Stomach (tissue), 9 donors: ENCODE results near the gene SLFNL1. TPM values are rescaled to one million over a fixed set of nuclear protein-coding genes. Genes with fewer than 3 reads are reported as not detected.

Experiments used
- DNase-seq, 2 donors: peaks; one replicate each; pipeline versions ENCODE4 v3.0.0 to v3.0.0-alpha.2; 2013 to 2019
- H3K27ac ChIP-seq, 5 donors: fragments of 200-600 bp in 4 of 5; sonication (generic) in 4 of 5; one replicate each; pipeline ENCODE4 v1.5.1; 2013 to 2019; ENCODE audit warnings: mild to moderate bottlenecking in 1 of 5, moderate library complexity in 1 of 5
- H3K27me3 ChIP-seq, 3 donors: fragments of 200-600 bp; sonication (generic); one replicate each; pipeline ENCODE4 v1.5.1; 2017 to 2019; ENCODE audit warnings: mixed run types in 1 of 3
- H3K36me3 ChIP-seq, 4 donors: fragments of 200-600 bp; sonication (generic); 1 replicate in 3 of 4; 2 replicates in 1 of 4; pipeline ENCODE4 v1.5.1; 2016 to 2019
- H3K4me1 ChIP-seq, 4 donors: fragments of 200-600 bp; sonication (generic); one replicate each; pipeline ENCODE4 v1.5.1; 2016 to 2019
- H3K4me3 ChIP-seq, 4 donors: fragments of 200-600 bp; sonication (generic) in 3 of 4; one replicate each; pipeline ENCODE4 v1.5.1; 2016 to 2019; ENCODE audit warnings: mild to moderate bottlenecking in 1 of 4
- H3K9me3 ChIP-seq, 4 donors: fragments of 200-600 bp; sonication (generic); one replicate each; pipeline ENCODE4 v1.5.1; 2016 to 2019
- EP300 ChIP-seq: sonication (generic); formaldehyde crosslinking; IDR thresholded peaks from one replicate; pipeline ENCODE4 v1.6.1; 2017; ENCODE audit warnings: antibody characterized with exemption
- POLR2A ChIP-seq, 4 donors: fragments of 450-650 bp; IDR thresholded peaks; one replicate each; pipeline ENCODE4 v1.6.1; 2016; ENCODE audit warnings: antibody characterized with exemption in 4 of 4, control low read depth in 2 of 4, mild to moderate bottlenecking in 1 of 4, moderate library complexity in 1 of 4
- POLR2AphosphoS5 ChIP-seq, 3 donors: sonication (generic); formaldehyde crosslinking; IDR thresholded peaks; one replicate each; pipeline ENCODE4 v1.6.1; 2016; ENCODE audit warnings: antibody characterized with exemption in 3 of 3
- WGBS, 5 donors: extraction: QIAGEN DNeasy Blood & Tissue Kit in 3 of 5; methylation state at CpG; one replicate each; pipeline versions ENCODE4 v1.1.5 to v1.1.7; 2013 to 2018; 5-methylcytosine and 5-hydroxymethylcytosine counted together
- intact Hi-C: fragments of 100-400 bp; cut with DNase I; formaldehyde crosslinking; loops from one replicate; pipeline ENCODE4 v1.15.1; 2023; ENCODE audit warnings: low total_unique reads
- polyA plus RNA-seq, 3 donors: library from polyadenylated mRNA; stranded (reverse); fragments of 200-250 nt; gene quantifications; one replicate each; pipeline ENCODE4 v1.2.3, GENCODE V29; 2013
- total RNA-seq, 5 donors: library from RNA; depleted of rRNA; stranded (reverse); fragments of >200 nt; gene quantifications; one replicate each; pipeline versions ENCODE4 v1.1.0 to v1.2.3, GENCODE V29; 2014 to 2016
- TF ChIP-seq, protein P1 (sequence below), 7 experiments: fragments of 450-650 bp in 4 of 7; fragments of 200-600 bp in 3 of 7; sonication (generic) in 3 of 7; IDR thresholded peaks; one replicate each; pipeline ENCODE4 v1.5.1; 2016 to 2019; ENCODE audit warnings: antibody characterized with exemption in 7 of 7, control low read depth in 2 of 7, mild to moderate bottlenecking in 1 of 7
- donor health status: healthy with polysubstance abuse.
- donor health status: Bipolar disorder and iron deficiency.
- donor health status: healthy.

The SLFNL1 gene
- total and polyA plus RNA-seq, 8 donors, result 0.25 to 10.5 (median 0.73) TPM; not detected in 3

DNA sequence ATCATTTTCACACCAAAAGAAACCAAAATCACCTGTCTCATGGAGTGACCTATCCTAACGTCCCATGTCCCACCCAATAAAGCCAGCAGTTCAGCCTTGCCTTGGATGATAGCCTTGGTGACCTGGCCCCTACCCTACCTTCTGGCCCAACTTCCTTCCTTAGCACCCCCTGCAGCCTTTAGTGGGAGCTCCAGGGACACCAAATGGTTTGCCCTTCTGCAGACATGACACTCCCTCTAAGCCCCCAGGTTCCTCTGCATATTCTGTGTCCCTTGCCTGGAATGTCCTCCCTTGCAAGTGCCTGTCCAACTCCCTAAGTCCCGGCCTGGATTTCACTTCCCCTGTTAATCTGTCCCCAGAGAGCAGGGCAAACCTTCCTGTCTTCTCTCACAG, 2.2 kb downstream of the SLFNL1 start:
- H3K4me1 ChIP-seq, result peaks cover 0 to 30% (median 16%) of the 10 kb centered on the region in 4 donors
- no peak for DNase-seq
- peaks cover 0 to 35% (median 32%) of the 10 kb centered on the region in 4 donors for H3K36me3 ChIP-seq
- H3K27me3 ChIP-seq, result no peaks in the 10 kb centered on the region
- H3K9me3 ChIP-seq, result no peaks in the 10 kb centered on the region
- H3K4me3 ChIP-seq, result no peak overlapping the region
- TF ChIP-seq POLR2AphosphoS5 (IDR thresholded peaks at IDR 0.05) (no peak), EP300 (no peak), POLR2A (IDR thresholded peaks at IDR 0.05) (no peak)
- TF ChIP-seq, protein P1, sequence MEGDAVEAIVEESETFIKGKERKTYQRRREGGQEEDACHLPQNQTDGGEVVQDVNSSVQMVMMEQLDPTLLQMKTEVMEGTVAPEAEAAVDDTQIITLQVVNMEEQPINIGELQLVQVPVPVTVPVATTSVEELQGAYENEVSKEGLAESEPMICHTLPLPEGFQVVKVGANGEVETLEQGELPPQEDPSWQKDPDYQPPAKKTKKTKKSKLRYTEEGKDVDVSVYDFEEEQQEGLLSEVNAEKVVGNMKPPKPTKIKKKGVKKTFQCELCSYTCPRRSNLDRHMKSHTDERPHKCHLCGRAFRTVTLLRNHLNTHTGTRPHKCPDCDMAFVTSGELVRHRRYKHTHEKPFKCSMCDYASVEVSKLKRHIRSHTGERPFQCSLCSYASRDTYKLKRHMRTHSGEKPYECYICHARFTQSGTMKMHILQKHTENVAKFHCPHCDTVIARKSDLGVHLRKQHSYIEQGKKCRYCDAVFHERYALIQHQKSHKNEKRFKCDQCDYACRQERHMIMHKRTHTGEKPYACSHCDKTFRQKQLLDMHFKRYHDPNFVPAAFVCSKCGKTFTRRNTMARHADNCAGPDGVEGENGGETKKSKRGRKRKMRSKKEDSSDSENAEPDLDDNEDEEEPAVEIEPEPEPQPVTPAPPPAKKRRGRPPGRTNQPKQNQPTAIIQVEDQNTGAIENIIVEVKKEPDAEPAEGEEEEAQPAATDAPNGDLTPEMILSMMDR (IDR thresholded peaks at IDR 0.05), result no peak
- intact Hi-C loops, result no loop called here
- WGBS, 5 donors, result 58 to 79% (median 69%) methylated on average over 2 of the region's 2 CpGs
- H3K27ac ChIP-seq, result no peak overlapping the region

DNA sequence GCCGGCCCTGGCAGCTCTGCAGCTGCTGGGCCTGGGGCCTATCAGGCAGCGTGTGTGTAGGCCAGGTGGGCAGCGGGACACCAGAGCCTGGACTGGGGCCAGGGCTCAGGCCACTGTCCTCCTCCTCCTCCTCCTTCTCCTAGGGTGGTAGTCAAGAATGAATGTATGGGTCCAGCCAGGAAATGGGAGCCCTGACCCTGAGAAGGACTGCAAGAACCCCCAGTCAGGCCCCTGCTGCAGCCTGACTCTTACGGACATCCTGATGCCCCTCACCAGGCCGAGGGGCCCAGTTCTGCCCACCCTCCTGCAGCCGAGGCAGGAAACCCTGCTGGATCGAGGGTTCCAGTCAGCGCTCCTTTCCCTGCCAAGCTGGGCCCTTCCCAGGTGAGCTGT, 3.5 kb downstream of the SLFNL1 start:
- intact Hi-C loops, result no loop called here
- no peak for DNase-seq

GRCh38 chr1:41017141-41018017, 4.1 kb downstream of the SLFNL1 start:
- H3K27me3 ChIP-seq, result no peaks in the 10 kb centered on the region
- 94 to 97% (median 95%) methylated on average over 32 to 44 of the region's 44 CpGs for WGBS, 5 donors
- intact Hi-C loops, result no loop called here
- DNase-seq, result no peak
- peaks cover 0 to 48% (median 38%) of the 10 kb centered on the region in 4 donors for H3K36me3 ChIP-seq
- H3K9me3 ChIP-seq, result no peaks in the 10 kb centered on the region
- no peak overlapping the region for H3K4me3 ChIP-seq
- TF ChIP-seq, protein P1 (IDR thresholded peaks at IDR 0.05), result no peak
- TF ChIP-seq POLR2AphosphoS5 (IDR thresholded peaks at IDR 0.05) (no peak), EP300 (no peak), POLR2A (IDR thresholded peaks at IDR 0.05) (no peak)
- peaks cover 0 to 41% (median 17%) of the 10 kb centered on the region in 4 donors for H3K4me1 ChIP-seq
- no peak overlapping the region for H3K27ac ChIP-seq

More for the DNA sequence above, 3.5 kb downstream of the SLFNL1 start:
- TF ChIP-seq EP300, result no peak
- no peak for TF ChIP-seq POLR2AphosphoS5 (IDR thresholded peaks at IDR 0.05)
- no peak for TF ChIP-seq POLR2A (IDR thresholded peaks at IDR 0.05)
- TF ChIP-seq, protein P1 (IDR thresholded peaks at IDR 0.05), result no peak
- Histone ChIP-seq H3K9me3 (no peaks in the 10 kb centered on the region), H3K27me3 (no peaks in the 10 kb centered on the region), H3K4me1 (peaks cover 0 to 41% (median 17%) of the 10 kb centered on the region in 4 donors), H3K27ac (no peak overlapping the region), H3K36me3 (peaks cover 0 to 46% (median 31%) of the 10 kb centered on the region in 4 donors), H3K4me3 (no peak overlapping the region)
- WGBS, 5 donors, result 85 to 96% (median 93%) methylated on average over 6 to 8 of the region's 8 CpGs

DNA sequence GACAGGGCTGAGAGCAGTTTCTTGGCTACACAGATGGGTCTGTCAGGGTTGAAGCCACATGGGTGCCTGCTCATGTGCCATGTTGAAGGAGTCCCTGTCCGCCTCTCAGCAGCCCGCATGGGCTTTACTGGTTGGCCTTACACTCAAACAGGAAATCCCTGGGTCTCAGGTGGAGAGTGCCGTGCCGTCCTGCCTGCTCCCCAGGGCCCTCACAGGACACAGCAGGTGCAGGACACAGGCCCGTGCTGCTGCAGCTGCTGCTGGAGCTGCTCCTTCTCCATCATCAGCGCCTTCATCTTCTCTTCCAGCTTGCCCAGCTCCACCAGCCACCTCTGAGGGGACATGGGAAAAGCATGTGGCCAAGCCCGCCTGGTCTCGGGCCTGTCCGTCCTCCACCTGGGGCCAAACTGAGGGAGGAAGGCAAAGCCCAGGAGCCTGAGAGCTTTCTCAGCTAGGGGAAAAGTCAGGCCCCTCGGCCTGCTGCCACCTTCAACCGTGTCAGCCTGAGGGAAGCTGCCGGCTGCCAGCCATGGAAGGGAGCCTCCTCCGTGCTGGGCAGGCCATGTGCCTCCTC, 5.5 kb downstream of the SLFNL1 start:
- H3K4me3 ChIP-seq, result no peak overlapping the region
- 85 to 93% (median 90%) methylated on average over 10 to 13 of the region's 13 CpGs for WGBS, 5 donors
- H3K27ac ChIP-seq, result no peak overlapping the region
- intact Hi-C loops, result no loop called here
- peaks cover 0 to 32% (median 10%) of the 10 kb centered on the region in 4 donors for H3K4me1 ChIP-seq
- no peak for DNase-seq
- TF ChIP-seq EP300 (no peak), POLR2AphosphoS5 (IDR thresholded peaks at IDR 0.05) (no peak), POLR2A (IDR thresholded peaks at IDR 0.05) (no peak)
- TF ChIP-seq, protein P1 (IDR thresholded peaks at IDR 0.05), result no peak
- no peaks in the 10 kb centered on the region for H3K9me3 ChIP-seq
- peaks cover 6 to 61% (median 52%) of the 10 kb centered on the region in 4 donors for H3K36me3 ChIP-seq
- H3K27me3 ChIP-seq, result no peaks in the 10 kb centered on the region
